ENCODE results near the gene RBM39. TPM values are rescaled to one million over a fixed set of nuclear protein-coding genes. Genes with fewer than 3 reads are reported as not detected.
A peak's percentile ranks its signal among the peaks of the same experiment; 100 is the strongest.

RBM39 gene
- total and polyA plus RNA-seq, 9 donors: 247 to 389 (median 328) TPM

DNA sequence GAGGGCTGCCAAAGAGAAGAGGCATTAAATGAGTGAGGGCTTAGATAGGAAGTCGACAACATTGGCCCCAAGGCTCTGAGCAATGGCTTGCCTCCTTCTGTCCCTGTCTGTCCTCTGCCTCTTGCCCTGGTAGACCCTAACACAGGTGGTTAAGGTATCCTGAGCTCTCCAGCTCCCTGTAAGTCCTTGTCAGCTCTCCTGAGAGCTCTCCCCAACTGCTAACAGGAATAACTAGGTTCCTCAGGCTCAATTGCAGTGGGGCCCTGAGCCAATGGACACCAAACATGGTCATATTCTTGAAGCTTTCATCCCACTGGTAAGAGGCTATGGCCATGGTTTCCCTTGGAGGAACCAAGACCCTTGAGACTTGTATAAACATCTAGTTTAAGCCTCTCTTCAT lies 72.4 kb downstream of the RBM39 start:
- intact Hi-C loops (cut with DNase I): no loop called here
- no peak for DNase-seq
- Histone ChIP-seq H3K9me3 (no peaks in the 10 kb centered on the region), H3K4me1 (ENCODE audit: insufficient read depth) (no peaks in the 10 kb centered on the region), H3K36me3 (no peaks in the 10 kb centered on the region), H3K27ac (no peak overlapping the region), H3K4me3 (no peak overlapping the region), H3K27me3 (no peaks in the 10 kb centered on the region)
- TF ChIP-seq, protein P1, sequence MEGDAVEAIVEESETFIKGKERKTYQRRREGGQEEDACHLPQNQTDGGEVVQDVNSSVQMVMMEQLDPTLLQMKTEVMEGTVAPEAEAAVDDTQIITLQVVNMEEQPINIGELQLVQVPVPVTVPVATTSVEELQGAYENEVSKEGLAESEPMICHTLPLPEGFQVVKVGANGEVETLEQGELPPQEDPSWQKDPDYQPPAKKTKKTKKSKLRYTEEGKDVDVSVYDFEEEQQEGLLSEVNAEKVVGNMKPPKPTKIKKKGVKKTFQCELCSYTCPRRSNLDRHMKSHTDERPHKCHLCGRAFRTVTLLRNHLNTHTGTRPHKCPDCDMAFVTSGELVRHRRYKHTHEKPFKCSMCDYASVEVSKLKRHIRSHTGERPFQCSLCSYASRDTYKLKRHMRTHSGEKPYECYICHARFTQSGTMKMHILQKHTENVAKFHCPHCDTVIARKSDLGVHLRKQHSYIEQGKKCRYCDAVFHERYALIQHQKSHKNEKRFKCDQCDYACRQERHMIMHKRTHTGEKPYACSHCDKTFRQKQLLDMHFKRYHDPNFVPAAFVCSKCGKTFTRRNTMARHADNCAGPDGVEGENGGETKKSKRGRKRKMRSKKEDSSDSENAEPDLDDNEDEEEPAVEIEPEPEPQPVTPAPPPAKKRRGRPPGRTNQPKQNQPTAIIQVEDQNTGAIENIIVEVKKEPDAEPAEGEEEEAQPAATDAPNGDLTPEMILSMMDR (IDR thresholded peaks at IDR 0.05): no peak
- no peak for TF ChIP-seq EP300 (IDR thresholded peaks at IDR 0.05)
- TF ChIP-seq POLR2A (IDR thresholded peaks at IDR 0.05): no peak
- WGBS, 3 donors: 87 to 93% (median 92%) methylated on average over 1 of the region's 1 CpG

DNA sequence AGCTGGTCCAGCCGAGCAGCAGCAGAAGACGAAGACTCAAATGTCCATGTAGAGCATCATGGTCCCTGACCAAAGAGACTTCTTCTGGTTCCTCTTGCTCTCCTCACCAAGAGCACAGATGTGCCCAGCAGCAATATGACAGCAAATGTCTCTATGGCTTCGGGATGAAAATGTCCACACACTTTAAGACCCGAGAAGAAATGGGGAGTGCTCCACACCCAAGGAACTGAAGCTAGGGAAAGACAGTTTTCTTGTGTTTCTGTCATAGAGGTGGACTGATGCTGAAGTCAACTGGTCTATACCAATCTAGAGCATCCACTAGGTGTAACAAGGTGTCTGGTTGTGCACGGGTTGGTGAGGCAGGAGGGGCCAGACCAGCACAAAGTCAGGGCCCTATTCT lies 72.8 kb downstream of the RBM39 start:
- intact Hi-C loops (cut with DNase I): no loop called here
- 93 to 96% (median 94%) methylated on average over 5 of the region's 5 CpGs for WGBS, 3 donors
- H3K4me3 ChIP-seq: no peak overlapping the region
- no peak for TF ChIP-seq POLR2A (IDR thresholded peaks at IDR 0.05)
- no peak for TF ChIP-seq EP300 (IDR thresholded peaks at IDR 0.05)
- TF ChIP-seq, protein P1 (IDR thresholded peaks at IDR 0.05): no peak
- H3K9me3 ChIP-seq: no peaks in the 10 kb centered on the region
- H3K27me3 ChIP-seq: no peaks in the 10 kb centered on the region
- no peaks in the 10 kb centered on the region for H3K36me3 ChIP-seq
- DNase-seq: no peak
- H3K27ac ChIP-seq: no peak overlapping the region
- no peaks in the 10 kb centered on the region for H3K4me1 ChIP-seq (ENCODE audit: insufficient read depth)

DNA sequence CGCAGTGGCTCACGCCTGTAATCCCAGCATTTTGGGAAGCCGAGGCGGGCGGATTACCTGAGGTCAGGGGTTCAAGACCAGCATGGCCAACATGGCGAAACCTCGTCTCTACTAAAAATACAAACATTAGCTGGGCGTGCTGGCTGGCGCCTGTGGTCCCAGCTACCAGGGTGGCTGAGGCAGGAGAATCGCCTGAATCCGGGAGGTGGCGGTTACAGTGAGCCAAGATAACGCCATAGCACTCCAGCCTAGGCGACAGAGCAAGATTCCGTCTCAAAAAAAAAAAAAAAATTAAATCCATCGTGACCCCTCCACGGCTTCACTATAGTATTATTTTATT lies 76.1 kb downstream of the RBM39 start:
- H3K4me1 ChIP-seq (ENCODE audit: insufficient read depth): peaks cover 2% of the 10 kb centered on the region
- H3K27ac ChIP-seq: no peak overlapping the region
- H3K4me3 ChIP-seq: no peak overlapping the region
- no peak for TF ChIP-seq EP300 (IDR thresholded peaks at IDR 0.05)
- no peak for TF ChIP-seq POLR2A (IDR thresholded peaks at IDR 0.05)
- TF ChIP-seq, protein P1 (IDR thresholded peaks at IDR 0.05): no peak
- intact Hi-C loops (cut with DNase I): loop anchor here in 1 of 4 donors (2.0 kb wide), 1 partner anchor 49 kb away; no protein-coding TSS in a partner anchor
- H3K9me3 ChIP-seq: no peaks in the 10 kb centered on the region
- H3K27me3 ChIP-seq: no peaks in the 10 kb centered on the region
- WGBS, 3 donors: 96 to 97% (median 96%) methylated on average over 17 of the region's 17 CpGs
- DNase-seq: peak in 2 of 5 donors; percentile 17 to 35
- H3K36me3 ChIP-seq: no peaks in the 10 kb centered on the region

DNA sequence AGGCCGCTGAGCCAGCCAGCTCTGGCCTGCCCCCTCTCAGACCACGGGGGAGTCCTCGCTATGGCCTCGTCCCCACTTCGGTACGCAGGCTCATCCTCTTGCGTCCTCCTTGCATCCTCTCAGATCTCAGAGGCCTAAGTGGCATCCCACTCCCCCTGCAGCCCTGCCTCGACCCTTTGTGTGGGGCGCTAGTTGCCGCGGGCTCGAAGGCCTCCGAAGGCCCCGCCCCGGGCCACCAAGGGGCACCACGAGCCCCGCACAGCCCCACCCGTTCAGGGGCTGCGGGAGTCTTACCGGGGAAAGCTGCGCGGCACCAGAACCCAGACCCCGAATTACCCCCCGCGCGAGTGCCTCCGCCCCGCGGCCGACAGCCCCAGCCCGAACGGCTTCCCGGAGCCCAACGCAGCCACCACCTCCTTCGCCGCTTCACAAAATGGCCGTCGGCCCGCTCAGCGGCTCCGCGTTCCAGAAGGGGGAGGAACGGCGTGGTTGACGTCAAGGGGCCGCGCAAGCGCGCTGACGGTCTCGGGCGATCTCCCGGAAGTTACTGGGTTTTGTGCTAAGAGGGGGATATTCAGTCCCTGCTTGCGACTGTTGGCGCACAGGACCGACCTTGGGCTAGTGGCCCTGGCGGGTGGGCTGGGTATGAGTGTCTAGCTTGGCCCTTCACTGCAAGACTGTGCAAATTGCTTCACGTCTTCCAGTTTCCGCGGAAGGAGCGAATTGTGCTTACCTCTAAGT lies 77.4 kb downstream of the RBM39 start, which contains the start of the genes CPNE1 and RBM12:
TSS of gene CPNE1 (minus strand) at position 435 of the 741 bp plus-strand sequence. CDS start 31,977 bp downstream, outside the sequence.
TSS of gene RBM12 (minus strand) at position 435 of the 741 bp plus-strand sequence. CDS start 9,578 bp downstream, outside the sequence.
- Histone ChIP-seq H3K27me3 (no peaks in the 10 kb centered on the region), H3K9me3 (no peaks in the 10 kb centered on the region), H3K4me1 (ENCODE audit: insufficient read depth) (peaks cover 6% of the 10 kb centered on the region), H3K4me3 (peak within 1 kb of the TSS; percentile 86), H3K36me3 (no peaks in the 10 kb centered on the region), H3K27ac (peak within 1 kb of the TSS; percentile 94)
- WGBS, 3 donors: 0 to 1% (median 1%) methylated on average over 46 to 61 of the region's 61 CpGs
- peak; percentile 26 for TF ChIP-seq EP300 (IDR thresholded peaks at IDR 0.05)
- TF ChIP-seq POLR2A (IDR thresholded peaks at IDR 0.05): peak; percentile 99
- TF ChIP-seq, protein P1 (IDR thresholded peaks at IDR 0.05): peak in 2 of 3 donors; percentile 5 to 16
- DNase-seq: peak; percentile 92 to 95 (median 94)
- intact Hi-C loops (cut with DNase I): loop anchor here in 2 of 4 donors (2.0 to 5.0 kb wide), 2 partner anchors 47 to 48 kb away; partner anchors contain the start of gene SPAG4 (in 1 of the 2)
